Activated gamma-delta T cell (primary cell): ENCODE measurements around the gene PMCH.
"Not testable (repeated sequence)": the region's sequence is repeated elsewhere in the genome, so short reads cannot be mapped to it uniquely, and the experiment has no call there.

ENCODE experiments used
- DNase-seq: peaks from one replicate; lab custom pipeline; 2025; lab: John Stamatoyannopoulos, UW
- total RNA-seq, 2 donors: gene quantifications; one replicate each; lab custom pipeline; 2026; lab: John Stamatoyannopoulos, UW

PMCH gene, protein sequence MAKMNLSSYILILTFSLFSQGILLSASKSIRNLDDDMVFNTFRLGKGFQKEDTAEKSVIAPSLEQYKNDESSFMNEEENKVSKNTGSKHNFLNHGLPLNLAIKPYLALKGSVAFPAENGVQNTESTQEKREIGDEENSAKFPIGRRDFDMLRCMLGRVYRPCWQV
- 1.1 to 2.2 reads per million in 2 donors for total RNA-seq

- no peak for DNase-seq
These were observed at the start of gene PMCH for GRCh38 chr12:102197789-102198188. Gene PMCH, minus strand, starts transcription at chr12:102197833. Its CDS starts 63 bp downstream, at chr12:102197770.

DNA sequence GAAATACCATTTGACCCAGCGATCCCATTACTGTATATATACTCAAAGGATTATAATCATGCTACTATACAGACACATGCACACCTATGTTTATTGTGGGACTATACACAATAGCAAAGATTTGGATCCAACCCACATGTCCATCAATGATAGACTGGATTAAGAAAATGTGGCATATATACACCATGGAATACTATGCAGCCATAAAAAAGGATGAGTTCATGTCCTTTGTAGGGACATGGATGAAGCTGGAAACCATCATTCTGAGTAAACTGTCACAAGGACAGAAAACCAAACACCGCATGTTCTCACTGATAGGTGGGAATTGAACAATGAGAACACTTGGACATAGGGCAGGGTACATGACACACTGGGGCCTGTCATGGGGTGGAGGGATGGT, 43.2 kb upstream of the PMCH start:
- not testable (repeated sequence) for DNase-seq

- no peak for DNase-seq
These were observed 37.0 kb upstream of the PMCH start for GRCh38 chr12:102234599-102234998.

DNA sequence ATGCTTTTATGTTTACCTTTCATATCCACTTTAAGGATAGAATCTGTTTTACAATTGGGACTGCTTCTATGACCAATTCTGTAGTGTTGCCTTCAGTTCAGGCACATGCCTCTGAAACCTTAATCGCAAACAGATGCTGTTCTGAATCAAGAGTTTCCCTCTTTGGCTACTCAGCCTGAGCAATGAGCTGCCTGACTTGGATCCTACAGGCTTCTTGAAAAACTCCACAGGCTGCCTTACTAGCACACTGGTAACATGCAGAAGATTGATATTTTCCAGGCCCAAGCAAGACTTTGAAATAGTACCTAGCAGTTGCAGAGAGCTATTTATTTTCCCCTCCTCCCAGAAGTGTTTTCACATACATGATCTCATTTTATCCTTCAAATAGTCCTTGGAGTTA, 34.8 kb upstream of the PMCH start:
- DNase-seq: no peak

- no peak for DNase-seq
These were observed 34.4 kb upstream of the PMCH start for GRCh38 chr12:102232036-102232435.

GRCh38 chr12:102227954-102228353, 30.3 kb upstream of the PMCH start:
- no peak for DNase-seq

GRCh38 chr12:102220736-102221135, 23.1 kb upstream of the PMCH start:
- DNase-seq: no peak

- DNase-seq: no peak
These were observed 18.5 kb upstream of the PMCH start for GRCh38 chr12:102215992-102216691.

GRCh38 chr12:102204025-102204424, 6.4 kb upstream of the PMCH start:
- no peak for DNase-seq

- DNase-seq: no peak
These were observed 4.9 kb upstream of the PMCH start for GRCh38 chr12:102202556-102202955.

- DNase-seq: no peak
These were observed 3.9 kb upstream of the PMCH start for GRCh38 chr12:102201436-102202061.

GRCh38 chr12:102195826-102196225, 1.8 kb downstream of the PMCH start:
- no peak for DNase-seq

- no peak for DNase-seq
These were observed 15.0 kb downstream of the PMCH start for GRCh38 chr12:102182635-102183034.

DNA sequence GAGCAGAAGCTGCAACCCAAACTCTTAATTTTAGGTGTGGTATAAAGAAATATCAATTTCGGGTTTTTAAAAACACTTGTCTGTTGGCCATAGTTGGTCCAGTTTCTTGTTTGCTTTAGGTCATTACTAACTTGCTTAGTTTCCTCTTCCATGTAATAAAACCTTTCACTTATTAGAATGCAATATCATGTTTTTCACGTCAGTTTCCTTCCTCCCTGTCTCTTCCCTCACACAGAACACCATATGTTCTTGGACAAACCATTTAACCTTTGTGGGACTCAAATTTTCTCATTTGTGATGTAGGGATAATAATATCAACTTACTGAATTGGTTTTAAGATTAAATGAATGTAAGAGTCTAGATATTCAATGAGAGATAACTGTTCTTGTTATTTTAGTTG, 22.9 kb downstream of the PMCH start:
- DNase-seq: no peak

- DNase-seq: no peak
These were observed 23.5 kb downstream of the PMCH start for GRCh38 chr12:102174117-102174516.

DNA sequence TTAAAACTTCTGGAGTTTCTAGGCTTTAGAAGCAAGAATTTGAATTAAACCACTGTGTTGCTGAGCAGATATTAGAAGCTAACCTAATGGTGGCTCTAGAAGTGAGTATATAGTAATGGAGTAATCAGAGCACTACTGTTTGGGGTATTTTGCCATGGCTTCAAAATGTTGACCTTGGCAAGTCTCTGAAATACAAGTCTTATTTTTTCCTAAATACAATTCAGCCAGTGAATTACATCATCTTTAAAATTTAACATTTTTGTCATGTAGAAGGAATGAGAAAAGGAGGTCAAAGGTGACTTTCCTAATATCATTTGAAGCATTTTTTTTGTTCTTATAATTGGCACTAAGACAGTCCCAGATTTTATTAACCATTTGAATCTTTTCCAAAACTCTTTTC, 25.2 kb downstream of the PMCH start:
- DNase-seq: no peak

- DNase-seq: no peak
These were observed 25.7 kb downstream of the PMCH start for GRCh38 chr12:102171951-102172350.

- no peak for DNase-seq
These were observed 27.6 kb downstream of the PMCH start for GRCh38 chr12:102169922-102170621.

DNA sequence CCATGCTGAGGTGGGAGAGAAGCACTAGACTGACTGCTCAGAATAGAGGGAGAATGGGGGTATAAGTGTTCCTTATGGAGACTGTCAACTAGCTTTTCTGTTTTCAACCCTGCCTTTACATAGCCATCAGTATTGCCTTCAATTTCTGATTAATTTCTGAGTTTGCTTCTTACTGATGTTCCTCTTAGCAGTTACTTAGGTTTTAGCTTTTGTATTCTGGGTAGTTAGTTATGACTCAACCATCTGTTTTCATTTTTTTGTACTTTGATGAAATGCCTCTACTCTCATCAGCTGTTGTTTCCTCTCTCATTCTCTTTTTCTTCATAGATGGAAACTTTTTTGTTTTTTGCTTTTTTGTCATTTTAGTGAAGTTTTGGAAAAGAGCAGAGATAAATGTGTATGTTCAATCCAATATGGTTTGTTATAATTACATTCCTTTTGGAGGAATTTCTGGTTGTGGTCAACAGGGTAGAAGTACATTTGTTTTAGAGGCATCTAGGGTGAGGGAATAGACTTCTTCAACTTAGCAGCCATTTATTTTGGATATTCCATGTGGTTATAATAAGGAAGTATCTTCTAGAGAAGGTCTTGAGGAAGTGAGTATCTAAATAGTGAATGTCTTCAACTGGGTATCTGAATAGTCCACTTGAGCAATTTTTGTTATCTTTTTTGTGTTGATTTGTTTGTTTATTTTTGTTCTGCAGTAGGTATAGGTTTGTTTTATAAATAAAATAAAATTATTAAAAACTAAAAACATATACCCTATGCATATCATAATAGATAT, 29.6 kb downstream of the PMCH start:
- no peak for DNase-seq

GRCh38 chr12:102163383-102163782, 34.2 kb downstream of the PMCH start:
- no peak for DNase-seq

GRCh38 chr12:102155206-102155605, 42.4 kb downstream of the PMCH start:
- not testable (repeated sequence) for DNase-seq

DNA sequence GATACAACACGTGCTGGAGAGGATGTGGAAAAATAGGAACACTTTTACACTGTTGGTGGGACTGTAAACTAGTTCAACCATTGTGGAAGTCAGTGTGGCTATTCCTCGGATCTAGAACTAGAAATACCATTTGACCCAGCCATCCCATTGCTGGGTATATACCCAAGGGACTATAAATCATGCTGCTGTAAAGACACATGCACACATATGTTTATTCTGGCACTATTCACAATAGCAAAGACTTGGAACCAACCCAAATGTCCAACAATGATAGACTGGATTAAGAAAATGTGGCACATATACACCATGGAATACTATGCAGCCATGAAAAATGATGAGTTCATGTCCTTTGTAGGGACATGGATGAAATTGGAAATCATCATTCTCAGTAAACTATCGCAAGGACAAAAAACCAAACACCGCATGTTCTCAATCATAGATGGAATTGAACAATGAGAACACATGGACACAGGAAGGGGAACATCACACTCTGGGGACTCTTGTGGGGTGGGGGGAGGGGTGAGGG, 50.5 kb downstream of the PMCH start:
- not testable (repeated sequence) for DNase-seq
